HepG2 (cell line): ENCODE results near the gene ANKS4B. TPM values are rescaled to one million over a fixed set of nuclear protein-coding genes. Genes with fewer than 3 reads are reported as not detected.

Experiments used
- ATF5 ChIP-seq: sonication (generic); formaldehyde crosslinking; IDR thresholded peaks from 2 replicates; pipeline ENCODE4 v1.4.0; 2020; ENCODE audit warnings: mild to moderate bottlenecking, low read depth, missing genetic modification reagents
- CEBPB ChIP-seq: IDR thresholded peaks from 2 replicates; pipeline ENCODE4 v1.6.1; 2011; ENCODE audit warnings: low read depth, low read length, improper control_type of control experiment, borderline replicate concordance
- HDAC6 ChIP-seq: fragments of 200-600 bp; sonication (generic); IDR thresholded peaks from 2 replicates; pipeline ENCODE4 v1.7.0; 2017; ENCODE audit warnings: mild to moderate bottlenecking, antibody characterized with exemption, low read length, low read depth
- IKZF4 ChIP-seq: sonication (generic); formaldehyde crosslinking; IDR thresholded peaks from 2 replicates; pipeline ENCODE4 v1.5.1; 2020; ENCODE audit warnings: borderline replicate concordance, mild to moderate bottlenecking, low read depth, missing genetic modification reagents; ENCODE audit errors: not compliant biosample characterization
- PHF8 ChIP-seq: sonication (generic); formaldehyde crosslinking; IDR thresholded peaks from 2 replicates; pipeline ENCODE4 v1.5.0; 2020; ENCODE audit warnings: missing genetic modification reagents
- PRPF4 ChIP-seq: fragments of 200-400 bp; formaldehyde crosslinking; IDR thresholded peaks from 2 replicates; pipeline ENCODE4 v1.6.1; 2016; ENCODE audit warnings: low read length, low read depth; ENCODE audit not compliant: poor library complexity, severe bottlenecking
- RAD51 ChIP-seq: fragments of 450-650 bp; IDR thresholded peaks from 2 replicates; pipeline ENCODE4 v1.6.1; 2016; ENCODE audit warnings: borderline replicate concordance
- SPEN ChIP-seq: sonication (generic); formaldehyde crosslinking; IDR thresholded peaks from 2 replicates; pipeline ENCODE4 v1.5.1; 2020; ENCODE audit warnings: low read depth, mild to moderate bottlenecking, missing genetic modification reagents
- ZBTB21 ChIP-seq: sonication (generic); formaldehyde crosslinking; IDR thresholded peaks from 2 replicates; pipeline ENCODE4 v1.4.0; 2020; ENCODE audit warnings: missing genetic modification reagents
- ZNF138 ChIP-seq: sonication (generic); formaldehyde crosslinking; IDR thresholded peaks from 2 replicates; pipeline ENCODE4 v1.5.0; 2020; ENCODE audit warnings: mild to moderate bottlenecking, low read depth, missing genetic modification reagents
- ZNF275 ChIP-seq: sonication (generic); formaldehyde crosslinking; IDR thresholded peaks from 2 replicates; pipeline ENCODE4 v1.8.0; 2022; ENCODE audit warnings: missing genetic modification reagents, mild to moderate bottlenecking, inconsistent platforms, borderline replicate concordance
- ZNF431 ChIP-seq: sonication (generic); formaldehyde crosslinking; IDR thresholded peaks from 2 replicates; pipeline ENCODE4 v1.9.0; 2022; ENCODE audit warnings: missing genetic modification reagents, low read depth, mild to moderate bottlenecking, borderline replicate concordance
- ZNF580 ChIP-seq: IDR thresholded peaks from 2 replicates; pipeline ENCODE4 v1.6.1; 2016; ENCODE audit warnings: low read depth, borderline replicate concordance
- ZNF740 ChIP-seq: sonication (generic); formaldehyde crosslinking; IDR thresholded peaks from 2 replicates; pipeline ENCODE4 v1.4.0; 2020; ENCODE audit warnings: missing genetic modification reagents
- ZNF772 ChIP-seq: sonication (generic); formaldehyde crosslinking; IDR thresholded peaks from 2 replicates; pipeline ENCODE4 v1.5.0; 2020; ENCODE audit warnings: mild to moderate bottlenecking, missing genetic modification reagents
- ZNF784 ChIP-seq: sonication (generic); formaldehyde crosslinking; IDR thresholded peaks from 2 replicates; pipeline ENCODE4 v1.5.1; 2020; ENCODE audit warnings: missing genetic modification reagents, mild to moderate bottlenecking, borderline replicate concordance
- ZSCAN20 ChIP-seq: sonication (generic); formaldehyde crosslinking; IDR thresholded peaks from 2 replicates; pipeline ENCODE4 v1.4.0; 2020; ENCODE audit warnings: missing genetic modification reagents, mild to moderate bottlenecking, borderline replicate concordance
- polyA plus RNA-seq, 8 experiments: library from polyadenylated mRNA; depleted of rRNA in 3 of 8; stranded (reverse) in 7 of 8; unstranded in 1 of 8; fragments of >200 nt; fragmentation: Illumina TruSeq in 4 of 8; extraction: Trizol in 4 of 8; gene quantifications; 2 replicates each; pipeline versions ENCODE4 v1.2.1 to v1.2.3, GENCODE V29; 2011 to 2016; ENCODE audit warnings: low read depth in 4 of 8, missing spikeins in 1 of 8, mixed read lengths in 1 of 8; ENCODE audit not compliant: insufficient read depth in 1 of 8
- total RNA-seq, 5 experiments: library from RNA; depleted of rRNA; stranded (reverse); fragments of >200 nt; fragmentation: Illumina TruSeq; extraction: Trizol; gene quantifications; 2 replicates each; pipeline ENCODE4 v1.2.3, GENCODE V29; 2016; ENCODE audit warnings: low read depth in 1 of 5
- TF ChIP-seq, protein P1 (sequence below): sonication (generic); formaldehyde crosslinking; IDR thresholded peaks from 2 replicates; pipeline ENCODE4 v1.5.0; 2020; ENCODE audit warnings: missing genetic modification reagents
- TF ChIP-seq, protein P2 (sequence below): IDR thresholded peaks from 2 replicates; pipeline ENCODE4 v1.6.1; 2016; ENCODE audit warnings: missing compliant biosample characterization, missing genetic modification reagents, borderline replicate concordance
- TF ChIP-seq, protein P3 (sequence below): sonication (generic); formaldehyde crosslinking; IDR thresholded peaks from 2 replicates; pipeline ENCODE4 v1.4.0; 2020; ENCODE audit warnings: mild to moderate bottlenecking, missing genetic modification reagents
- TF ChIP-seq, protein P4 (sequence below): sonication (generic); formaldehyde crosslinking; IDR thresholded peaks from 2 replicates; pipeline ENCODE4 v1.5.0; 2020; ENCODE audit warnings: missing genetic modification reagents

ANKS4B gene
- total and polyA plus RNA-seq, 2 of the 13 experiments (the other 11 are each of a cell fraction or from before 2014, with no cell fraction given), result 6.5 to 30.0 TPM

GRCh38 chr16:21186326-21186691 lies 47.2 kb upstream of the ANKS4B start (continued):
- TF ChIP-seq, protein P1, sequence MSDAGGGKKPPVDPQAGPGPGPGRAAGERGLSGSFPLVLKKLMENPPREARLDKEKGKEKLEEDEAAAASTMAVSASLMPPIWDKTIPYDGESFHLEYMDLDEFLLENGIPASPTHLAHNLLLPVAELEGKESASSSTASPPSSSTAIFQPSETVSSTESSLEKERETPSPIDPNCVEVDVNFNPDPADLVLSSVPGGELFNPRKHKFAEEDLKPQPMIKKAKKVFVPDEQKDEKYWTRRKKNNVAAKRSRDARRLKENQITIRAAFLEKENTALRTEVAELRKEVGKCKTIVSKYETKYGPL, result no peak
- TF ChIP-seq CEBPB (no peak), IKZF4 (CRISPR knock-in tag) (no peak), RAD51 (no peak), ATF5 (no peak), PRPF4 (no peak), HDAC6 (no peak), ZNF138 (CRISPR knock-in tag) (no peak), ZNF784 (no peak), ZNF431 (no peak), PHF8 (no peak), SPEN (CRISPR knock-in tag) (no peak), ZNF772 (no peak), ZNF580 (CRISPR knock-in tag) (peak; percentile 40; the same call in 1 of the 2 replicates), ZBTB21 (CRISPR knock-in tag) (peak; percentile 24; the same call in 1 of the 2 replicates), ZNF275 (CRISPR knock-in tag) (no peak), ZNF740 (no peak), ZSCAN20 (CRISPR knock-in tag) (no peak)
- TF ChIP-seq, protein P2, sequence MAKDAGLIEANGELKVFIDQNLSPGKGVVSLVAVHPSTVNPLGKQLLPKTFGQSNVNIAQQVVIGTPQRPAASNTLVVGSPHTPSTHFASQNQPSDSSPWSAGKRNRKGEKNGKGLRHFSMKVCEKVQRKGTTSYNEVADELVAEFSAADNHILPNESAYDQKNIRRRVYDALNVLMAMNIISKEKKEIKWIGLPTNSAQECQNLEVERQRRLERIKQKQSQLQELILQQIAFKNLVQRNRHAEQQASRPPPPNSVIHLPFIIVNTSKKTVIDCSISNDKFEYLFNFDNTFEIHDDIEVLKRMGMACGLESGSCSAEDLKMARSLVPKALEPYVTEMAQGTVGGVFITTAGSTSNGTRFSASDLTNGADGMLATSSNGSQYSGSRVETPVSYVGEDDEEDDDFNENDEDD (CRISPR knock-in tag), result peak; percentile 52; the same call in 1 of the 2 replicates
- TF ChIP-seq, protein P3, sequence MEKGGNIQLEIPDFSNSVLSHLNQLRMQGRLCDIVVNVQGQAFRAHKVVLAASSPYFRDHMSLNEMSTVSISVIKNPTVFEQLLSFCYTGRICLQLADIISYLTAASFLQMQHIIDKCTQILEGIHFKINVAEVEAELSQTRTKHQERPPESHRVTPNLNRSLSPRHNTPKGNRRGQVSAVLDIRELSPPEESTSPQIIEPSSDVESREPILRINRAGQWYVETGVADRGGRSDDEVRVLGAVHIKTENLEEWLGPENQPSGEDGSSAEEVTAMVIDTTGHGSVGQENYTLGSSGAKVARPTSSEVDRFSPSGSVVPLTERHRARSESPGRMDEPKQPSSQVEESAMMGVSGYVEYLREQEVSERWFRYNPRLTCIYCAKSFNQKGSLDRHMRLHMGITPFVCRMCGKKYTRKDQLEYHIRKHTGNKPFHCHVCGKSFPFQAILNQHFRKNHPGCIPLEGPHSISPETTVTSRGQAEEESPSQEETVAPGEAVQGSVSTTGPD (CRISPR knock-in tag), result no peak
- TF ChIP-seq, protein P4, sequence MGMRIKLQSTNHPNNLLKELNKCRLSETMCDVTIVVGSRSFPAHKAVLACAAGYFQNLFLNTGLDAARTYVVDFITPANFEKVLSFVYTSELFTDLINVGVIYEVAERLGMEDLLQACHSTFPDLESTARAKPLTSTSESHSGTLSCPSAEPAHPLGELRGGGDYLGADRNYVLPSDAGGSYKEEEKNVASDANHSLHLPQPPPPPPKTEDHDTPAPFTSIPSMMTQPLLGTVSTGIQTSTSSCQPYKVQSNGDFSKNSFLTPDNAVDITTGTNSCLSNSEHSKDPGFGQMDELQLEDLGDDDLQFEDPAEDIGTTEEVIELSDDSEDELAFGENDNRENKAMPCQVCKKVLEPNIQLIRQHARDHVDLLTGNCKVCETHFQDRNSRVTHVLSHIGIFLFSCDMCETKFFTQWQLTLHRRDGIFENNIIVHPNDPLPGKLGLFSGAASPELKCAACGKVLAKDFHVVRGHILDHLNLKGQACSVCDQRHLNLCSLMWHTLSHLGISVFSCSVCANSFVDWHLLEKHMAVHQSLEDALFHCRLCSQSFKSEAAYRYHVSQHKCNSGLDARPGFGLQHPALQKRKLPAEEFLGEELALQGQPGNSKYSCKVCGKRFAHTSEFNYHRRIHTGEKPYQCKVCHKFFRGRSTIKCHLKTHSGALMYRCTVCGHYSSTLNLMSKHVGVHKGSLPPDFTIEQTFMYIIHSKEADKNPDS, result no peak
